Measurements from ENCODE around the gene TTC16. TPM values are rescaled to one million over a fixed set of nuclear protein-coding genes. Genes with fewer than 3 reads are reported as not detected.

TTC16 gene
- total RNA-seq, 1 donor, result under 0.01 TPM

GRCh38 chr9:127698386-127698785, 17.5 kb upstream of the TTC16 start:
- no peak for TF ChIP-seq CTCF (IDR thresholded peaks at IDR 0.05; ENCODE audit: extremely low read depth, low read depth, low read length)
- DNase-seq (ENCODE audit: insufficient read length, low spot score, missing footprints), result no peak
- Histone ChIP-seq H3K27me3 (ENCODE audit: insufficient read depth, low read length) (no peaks in the 10 kb centered on the region), H3K4me1 (ENCODE audit: insufficient read depth, low read length) (peaks cover 3% of the 10 kb centered on the region), H3K9me3 (ENCODE audit: low read depth, low read length) (no peaks in the 10 kb centered on the region), H3K79me2 (ENCODE audit: insufficient read depth, low read length) (no peaks in the 10 kb centered on the region), H4K20me1 (ENCODE audit: insufficient read depth, low read length) (no peaks in the 10 kb centered on the region), H2AFZ (ENCODE audit: low read length) (no peak overlapping the region), H3K36me3 (ENCODE audit: insufficient read depth, low read length) (peaks cover 4% of the 10 kb centered on the region), H3K4me3 (ENCODE audit: insufficient read depth, low read length) (no peak overlapping the region), H3K27ac (ENCODE audit: low read depth, low read length) (no peak overlapping the region), H3K4me2 (ENCODE audit: insufficient read depth, low read length) (no peak overlapping the region)

- H3K27me3 ChIP-seq (ENCODE audit: insufficient read depth, low read length), result no peaks in the 10 kb centered on the region
- peaks cover 3% of the 10 kb centered on the region for H3K4me1 ChIP-seq (ENCODE audit: insufficient read depth, low read length)
- no peak for TF ChIP-seq CTCF (IDR thresholded peaks at IDR 0.05; ENCODE audit: extremely low read depth, low read depth, low read length)
- no peaks in the 10 kb centered on the region for H4K20me1 ChIP-seq (ENCODE audit: insufficient read depth, low read length)
- peak overlapping the region; percentile 79 for H3K4me2 ChIP-seq (ENCODE audit: insufficient read depth, low read length)
- DNase-seq (ENCODE audit: insufficient read length, low spot score, missing footprints), result peak; percentile 99
- H3K36me3 ChIP-seq (ENCODE audit: insufficient read depth, low read length), result no peaks in the 10 kb centered on the region
- no peaks in the 10 kb centered on the region for H3K9me3 ChIP-seq (ENCODE audit: low read depth, low read length)
- H2AFZ ChIP-seq (ENCODE audit: low read length), result peak overlapping the region; percentile 80
- H3K4me3 ChIP-seq (ENCODE audit: insufficient read depth, low read length), result peak overlapping the region; percentile 56
- no peaks in the 10 kb centered on the region for H3K79me2 ChIP-seq (ENCODE audit: insufficient read depth, low read length)
- peak overlapping the region; percentile 61 for H3K27ac ChIP-seq (ENCODE audit: low read depth, low read length)
Observed at GRCh38 chr9:127698985-127699670, 16.8 kb upstream of the TTC16 start.

- Histone ChIP-seq H2AFZ (ENCODE audit: low read length) (no peak overlapping the region), H3K27me3 (ENCODE audit: insufficient read depth, low read length) (no peaks in the 10 kb centered on the region), H3K36me3 (ENCODE audit: insufficient read depth, low read length) (no peaks in the 10 kb centered on the region), H3K79me2 (ENCODE audit: insufficient read depth, low read length) (no peaks in the 10 kb centered on the region), H3K27ac (ENCODE audit: low read depth, low read length) (no peak overlapping the region), H3K4me1 (ENCODE audit: insufficient read depth, low read length) (peaks cover 3% of the 10 kb centered on the region), H3K9me3 (ENCODE audit: low read depth, low read length) (no peaks in the 10 kb centered on the region), H4K20me1 (ENCODE audit: insufficient read depth, low read length) (no peaks in the 10 kb centered on the region), H3K4me3 (ENCODE audit: insufficient read depth, low read length) (no peak overlapping the region), H3K4me2 (ENCODE audit: insufficient read depth, low read length) (no peak overlapping the region)
- TF ChIP-seq CTCF (IDR thresholded peaks at IDR 0.05; ENCODE audit: extremely low read depth, low read depth, low read length), result no peak
- DNase-seq (ENCODE audit: insufficient read length, low spot score, missing footprints), result peak; percentile 15
Observed at GRCh38 chr9:127700140-127700539, 15.7 kb upstream of the TTC16 start.

GRCh38 chr9:127700594-127701255, 15.2 kb upstream of the TTC16 start:
- no peak overlapping the region for H3K4me3 ChIP-seq (ENCODE audit: insufficient read depth, low read length)
- H3K27me3 ChIP-seq (ENCODE audit: insufficient read depth, low read length), result no peaks in the 10 kb centered on the region
- no peak for TF ChIP-seq CTCF (IDR thresholded peaks at IDR 0.05; ENCODE audit: extremely low read depth, low read depth, low read length)
- peak; percentile 41 for DNase-seq (ENCODE audit: insufficient read length, low spot score, missing footprints)
- peaks cover 3% of the 10 kb centered on the region for H3K4me1 ChIP-seq (ENCODE audit: insufficient read depth, low read length)
- no peaks in the 10 kb centered on the region for H4K20me1 ChIP-seq (ENCODE audit: insufficient read depth, low read length)
- no peaks in the 10 kb centered on the region for H3K79me2 ChIP-seq (ENCODE audit: insufficient read depth, low read length)
- H2AFZ ChIP-seq (ENCODE audit: low read length), result no peak overlapping the region
- no peaks in the 10 kb centered on the region for H3K9me3 ChIP-seq (ENCODE audit: low read depth, low read length)
- no peak overlapping the region for H3K4me2 ChIP-seq (ENCODE audit: insufficient read depth, low read length)
- no peak overlapping the region for H3K27ac ChIP-seq (ENCODE audit: low read depth, low read length)
- H3K36me3 ChIP-seq (ENCODE audit: insufficient read depth, low read length), result no peaks in the 10 kb centered on the region

All from osteoblast (primary cell).